GM19397 (cell line): Measurements from ENCODE around the gene USP32.
A peak's percentile ranks its signal among the peaks of the same experiment; 100 is the strongest.
"Not testable (repeated sequence)": the region's sequence is repeated elsewhere in the genome, so short reads cannot be mapped to it uniquely, and the experiment has no call there.

Source experiments
- ATAC-seq: cut with Tn5 transposase; IDR thresholded peaks from one replicate; pipeline ENCODE4 v1.9.1; 2021; ENCODE audit warnings: mild to moderate bottlenecking, moderate library complexity; ENCODE audit not compliant: unreplicated experiment

The USP32 gene

DNA sequence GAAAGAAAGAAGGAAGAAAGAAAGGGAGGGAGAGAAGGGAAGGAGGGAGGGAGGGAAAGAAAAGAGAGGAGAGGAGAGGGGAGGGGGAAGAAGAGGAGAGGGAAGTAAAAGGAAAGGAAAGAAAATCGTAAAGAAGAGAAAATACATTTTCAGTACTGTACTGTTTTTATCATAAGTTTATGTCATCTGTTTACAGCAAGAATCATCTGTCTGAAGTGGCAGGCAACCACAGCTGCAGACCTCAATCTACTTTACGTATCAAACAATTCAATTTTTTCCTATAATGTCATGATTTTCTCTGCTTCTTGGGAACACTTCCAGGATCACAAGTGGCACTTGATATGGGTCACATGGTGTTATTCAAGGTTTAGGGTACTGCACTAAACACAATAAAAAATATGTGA, 58.3 kb downstream of the USP32 start:
- ATAC-seq: no peak

DNA sequence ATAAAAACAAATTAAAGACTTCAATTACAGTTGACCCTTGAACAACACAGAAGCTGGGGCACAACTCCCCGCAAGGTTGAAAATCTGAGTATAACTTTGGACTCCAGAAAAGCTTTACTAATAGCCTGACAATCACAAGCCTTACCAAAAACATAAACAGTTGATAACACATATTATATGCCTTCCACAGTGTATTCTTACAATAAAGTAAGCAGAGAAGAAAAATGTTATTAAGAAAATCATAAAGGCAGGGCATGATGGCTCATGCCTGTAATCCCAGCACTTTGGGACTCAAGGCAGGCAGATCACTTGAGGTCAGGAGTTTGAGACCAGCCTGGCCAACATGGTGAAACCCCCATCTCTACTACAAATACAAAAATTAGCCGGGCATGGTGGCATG, 58.9 kb downstream of the USP32 start:
- ATAC-seq: not testable (repeated sequence)

DNA sequence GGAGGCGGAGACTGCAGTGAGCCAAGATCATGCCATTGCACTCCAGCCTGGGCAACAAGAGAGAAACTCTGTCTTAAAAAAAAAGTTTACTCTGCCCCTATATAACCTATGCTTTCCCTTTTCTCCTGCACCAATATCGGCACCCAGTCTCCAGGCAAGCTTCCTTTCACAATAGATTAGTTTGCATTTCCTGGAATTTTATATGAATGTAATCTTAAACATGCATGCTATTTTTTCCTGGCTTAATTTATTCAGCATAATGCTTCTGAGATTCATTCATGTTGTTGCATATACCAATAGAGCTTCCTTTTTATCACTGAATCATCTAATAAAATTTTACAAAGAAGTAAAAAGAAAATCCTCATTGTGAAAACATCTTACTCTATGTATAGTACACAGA, 59.4 kb downstream of the USP32 start:
- ATAC-seq: no peak

DNA sequence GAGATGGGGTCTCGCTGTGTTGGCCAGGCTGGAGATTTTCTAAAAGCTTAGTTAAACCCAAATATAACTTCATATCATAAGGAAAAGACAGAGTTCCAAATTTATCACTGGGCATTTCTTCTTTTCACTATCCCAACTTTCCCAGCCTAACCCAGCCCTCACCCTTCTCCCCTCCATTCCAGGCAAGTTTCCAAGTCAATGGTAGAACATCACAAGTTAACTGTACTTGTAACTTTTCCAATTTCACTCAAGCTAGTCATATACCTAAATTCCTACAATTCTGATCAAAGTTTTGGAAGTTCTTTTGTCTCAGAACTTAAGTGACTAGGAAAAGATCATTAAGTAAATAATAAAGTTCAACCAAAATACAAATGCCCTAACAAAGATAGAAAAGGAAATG, 61.2 kb downstream of the USP32 start:
- ATAC-seq: no peak

DNA sequence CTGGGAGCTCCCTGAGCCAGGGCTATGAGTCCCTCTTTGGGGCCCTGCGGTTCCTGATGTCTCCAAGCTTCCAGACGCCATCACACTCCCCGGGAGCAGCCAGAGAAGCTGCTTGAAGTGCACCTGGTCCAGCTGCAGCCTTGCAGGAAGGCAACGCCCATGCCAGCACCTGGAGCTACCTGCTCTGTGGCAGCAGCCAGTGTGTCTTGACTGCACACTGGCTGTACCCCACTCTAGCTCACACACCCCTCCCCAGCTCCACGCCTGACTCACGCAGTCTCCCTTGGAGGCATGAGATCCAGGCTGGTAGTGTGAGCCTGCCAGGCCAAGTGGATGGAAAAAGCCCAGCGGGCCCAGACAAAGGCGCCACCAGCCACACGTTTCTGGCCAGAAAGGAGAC, 63.3 kb downstream of the USP32 start:
- no peak for ATAC-seq

DNA sequence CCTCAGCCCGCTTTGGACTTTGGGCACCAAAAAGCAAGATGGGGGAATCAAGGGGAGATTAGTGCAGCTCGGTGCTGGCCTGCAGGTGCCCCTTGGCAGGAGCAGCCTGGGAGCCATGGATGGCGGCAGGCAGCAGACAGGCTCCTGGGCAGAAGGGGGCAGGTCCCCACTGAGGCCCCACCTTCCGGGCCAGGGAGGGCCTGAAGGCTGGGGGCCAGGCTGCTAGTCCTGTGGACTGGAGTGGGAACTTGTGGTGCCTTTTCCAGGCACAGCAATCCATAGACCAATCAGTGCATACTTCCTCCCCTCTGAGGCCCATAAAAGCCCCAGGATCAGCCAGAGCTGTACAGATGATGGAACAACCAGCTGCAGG, 64.0 kb downstream of the USP32 start:
- no peak for ATAC-seq

DNA sequence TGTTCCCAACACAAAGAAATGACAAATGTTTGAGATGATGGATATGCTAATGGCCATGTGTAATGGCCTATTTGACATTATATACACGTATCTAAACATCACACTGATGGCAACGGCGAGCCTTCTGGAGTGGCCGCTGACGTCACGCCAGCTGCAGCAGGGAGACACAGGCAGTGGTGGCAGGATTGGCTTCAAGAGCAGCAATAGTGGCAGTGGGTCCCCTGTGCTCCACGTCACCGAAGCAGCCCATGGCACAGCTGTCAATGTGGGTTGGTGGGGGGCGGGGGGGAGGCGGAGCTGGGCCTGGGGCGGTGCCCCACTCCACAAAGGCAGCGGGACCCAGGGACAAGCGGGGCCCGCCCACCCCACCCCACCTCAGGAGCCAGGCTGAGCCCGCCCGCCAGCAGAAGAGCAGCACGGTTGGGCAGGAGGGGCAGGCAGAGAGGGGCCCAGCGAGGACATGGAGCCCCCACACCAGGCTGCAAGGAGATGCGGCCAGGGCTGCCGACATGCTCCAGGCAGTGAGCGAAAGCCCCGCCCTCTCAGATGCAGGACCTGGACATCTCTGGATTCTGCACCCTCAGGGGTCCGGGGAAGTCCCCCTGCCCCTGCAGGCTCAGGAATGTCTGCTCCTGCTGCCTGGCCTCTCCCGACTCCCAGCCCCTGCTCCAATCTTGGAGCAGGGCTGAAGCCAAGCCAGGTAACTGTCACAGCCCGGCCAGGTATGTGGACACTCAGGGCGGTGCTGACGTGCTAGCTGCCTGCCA, 64.6 kb downstream of the USP32 start:
- ATAC-seq: no peak

DNA sequence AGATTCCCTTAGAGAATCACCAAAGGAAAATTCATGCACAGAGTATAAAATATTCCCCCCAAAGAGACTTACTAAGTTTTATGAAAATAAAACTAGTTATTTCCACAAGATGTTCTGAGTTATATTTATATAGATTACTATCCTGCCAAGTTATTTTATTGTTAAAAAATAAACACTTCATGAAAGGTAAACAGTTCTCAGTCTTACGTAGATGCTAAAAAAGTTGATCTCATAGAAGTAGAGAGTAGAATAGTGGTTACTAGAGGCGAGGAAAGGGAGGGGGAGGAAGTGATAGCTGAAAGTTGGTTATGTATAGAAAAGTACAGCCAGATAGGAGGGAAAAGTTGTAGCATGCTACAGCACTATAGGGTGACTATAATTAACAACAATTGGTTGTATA, 65.2 kb downstream of the USP32 start:
- no peak for ATAC-seq

DNA sequence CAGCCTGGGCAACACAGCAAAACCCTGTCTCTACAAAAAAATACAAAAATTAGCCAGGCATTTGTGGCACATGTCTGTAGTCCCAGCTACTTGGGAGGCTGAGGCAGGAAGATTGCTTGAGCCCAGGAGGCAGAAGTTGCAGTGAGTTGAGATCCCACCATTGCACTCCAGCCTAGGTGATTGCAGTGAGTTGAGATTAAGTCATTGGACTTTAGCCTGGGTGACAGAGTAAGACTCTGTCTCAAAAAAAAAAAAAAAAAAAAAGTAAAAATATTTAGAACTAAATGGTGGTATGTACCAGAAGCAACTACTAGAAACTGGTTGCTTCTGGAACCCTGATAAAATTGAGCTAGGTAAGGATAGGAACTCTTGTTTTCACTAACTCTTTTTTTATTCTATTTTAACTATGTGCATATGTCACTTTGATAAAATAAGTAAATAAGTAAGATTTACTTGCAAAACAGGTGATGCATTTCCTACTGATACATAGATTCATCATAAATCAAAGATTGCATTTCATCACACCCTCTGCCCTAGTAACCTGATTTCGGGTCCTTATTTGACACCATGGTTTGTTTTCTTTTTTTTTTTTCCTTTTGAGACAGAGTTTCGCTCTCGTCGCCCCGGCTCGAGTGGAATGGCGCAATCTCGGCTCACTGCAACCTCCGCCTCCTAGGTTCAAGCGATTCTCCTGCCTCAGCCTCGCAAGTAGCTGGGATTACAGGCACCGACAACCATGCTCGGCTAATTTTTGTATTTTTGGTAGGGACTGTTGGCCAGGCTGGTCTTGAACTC, 66.0 kb downstream of the USP32 start:
- ATAC-seq: no peak

DNA sequence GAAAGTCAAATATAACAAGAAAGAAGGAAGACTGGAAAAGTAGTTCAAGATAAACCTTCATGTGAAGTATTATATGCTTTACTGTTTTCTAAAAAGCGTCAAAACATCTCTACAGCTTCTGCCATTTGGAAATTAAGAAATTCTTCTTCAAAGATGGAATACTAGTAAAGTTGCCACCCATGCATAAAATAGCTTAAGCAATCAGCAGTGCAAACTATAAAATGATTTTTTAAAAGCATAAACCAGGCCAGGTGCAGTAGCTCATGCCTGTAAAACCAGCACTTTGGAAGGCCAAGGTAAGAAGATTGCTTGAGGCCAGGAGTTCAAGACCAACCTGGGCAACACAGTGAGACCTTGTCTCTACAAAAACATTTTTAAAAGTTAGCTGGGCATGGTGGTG, 68.2 kb downstream of the USP32 start:
- no peak for ATAC-seq

DNA sequence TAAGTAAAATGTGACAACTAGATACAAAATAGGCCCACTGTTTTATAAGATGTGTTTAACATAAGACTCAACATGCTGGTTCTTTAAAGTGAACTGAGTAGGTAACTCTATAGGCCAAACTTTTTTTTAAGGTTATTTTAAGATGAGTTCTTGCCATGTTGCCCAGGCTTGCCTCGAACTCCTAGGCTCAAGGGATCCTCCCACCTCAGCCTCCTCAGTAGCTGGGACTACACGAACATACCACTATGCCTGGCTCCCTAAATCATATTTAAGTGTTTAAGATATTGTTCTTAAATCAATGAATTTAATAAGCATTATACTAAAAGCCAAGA, 69.9 kb downstream of the USP32 start:
- no peak for ATAC-seq

DNA sequence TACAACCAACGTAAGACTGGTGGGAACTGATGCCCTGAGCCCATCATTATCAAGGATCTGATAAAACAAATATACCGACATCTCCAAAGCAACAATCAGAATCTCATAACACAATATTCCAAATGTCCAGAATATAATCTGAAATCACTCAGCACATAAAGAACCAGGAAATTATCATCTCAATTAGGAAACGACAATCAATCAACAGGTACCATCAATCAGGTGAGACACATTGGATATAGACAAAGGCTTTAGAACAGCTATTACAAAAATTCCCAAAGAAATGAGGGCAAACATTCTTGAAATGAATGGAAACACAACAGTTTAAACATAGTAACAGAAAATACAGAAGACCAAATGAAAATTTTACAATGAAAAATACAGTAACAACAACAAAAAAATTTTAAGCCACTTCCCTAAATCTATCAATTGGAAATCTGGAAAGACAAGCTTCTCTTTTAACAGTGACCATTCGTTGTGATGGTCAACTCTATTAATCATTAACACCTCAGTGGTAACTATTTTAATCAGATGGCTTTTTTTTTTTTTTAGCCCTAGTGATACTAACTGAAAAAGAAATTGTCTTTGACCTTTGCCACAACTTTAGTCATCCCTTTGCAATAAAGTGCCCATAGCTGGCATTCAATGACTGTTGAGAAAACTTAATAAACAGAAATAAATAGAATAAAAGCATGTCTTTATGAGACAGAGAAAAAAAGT, 70.4 kb downstream of the USP32 start:
- ATAC-seq: no peak

DNA sequence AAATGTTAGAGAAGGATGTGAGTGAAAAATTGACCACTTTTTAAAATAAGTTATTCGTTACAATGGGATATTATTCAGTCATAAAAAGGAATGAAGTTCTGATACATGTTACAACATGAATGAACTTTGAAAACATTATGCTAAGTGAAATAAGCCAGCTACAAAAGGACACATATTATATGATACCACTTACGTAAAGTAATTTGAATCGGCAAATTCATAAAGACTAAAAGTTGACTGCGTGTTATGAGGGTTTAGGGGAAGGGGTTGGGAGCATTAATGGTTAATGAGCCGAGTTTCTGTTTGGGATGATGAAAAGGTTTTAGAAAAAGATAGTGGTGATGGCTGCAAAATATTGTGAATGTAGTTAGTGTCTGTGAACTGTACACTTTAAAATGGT, 73.1 kb downstream of the USP32 start:
- ATAC-seq: no peak

DNA sequence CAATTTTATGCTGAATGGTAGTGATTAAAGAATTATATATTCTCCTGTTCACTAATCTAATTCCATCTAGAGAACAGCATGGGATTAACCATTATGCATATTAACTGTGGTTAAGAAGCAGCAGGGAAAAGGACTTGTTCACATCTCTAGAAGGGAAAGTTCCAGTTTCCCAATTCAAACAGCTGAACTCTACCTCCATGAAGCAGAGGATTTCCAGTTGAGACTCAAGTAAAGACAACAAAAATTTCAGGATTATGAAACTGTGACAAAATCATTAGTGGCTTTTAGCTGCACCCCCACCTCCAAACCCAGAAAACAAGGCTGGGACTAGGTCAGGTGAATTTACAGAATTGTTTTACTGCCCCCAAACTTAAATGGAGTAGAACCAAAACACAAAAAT, 73.6 kb downstream of the USP32 start:
- ATAC-seq: no peak

DNA sequence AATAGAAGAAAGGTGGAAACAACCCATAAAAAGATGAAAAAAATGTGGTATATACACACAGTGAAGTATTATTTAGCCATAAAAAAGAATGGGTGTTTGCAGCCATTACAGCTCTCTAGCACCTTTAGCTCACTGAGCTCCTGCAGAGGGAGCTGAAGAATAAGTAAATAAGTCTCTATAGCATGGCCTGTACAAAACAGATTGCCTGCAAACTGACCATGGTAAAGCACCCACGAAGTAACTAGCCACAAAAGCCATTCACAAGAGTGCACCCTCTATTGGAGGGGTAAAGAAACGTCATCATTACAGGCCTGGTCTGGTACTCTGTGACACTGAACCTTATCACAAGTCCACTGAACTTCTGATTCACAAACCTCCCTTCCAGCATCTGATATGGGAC, 76.3 kb downstream of the USP32 start:
- ATAC-seq: no peak

DNA sequence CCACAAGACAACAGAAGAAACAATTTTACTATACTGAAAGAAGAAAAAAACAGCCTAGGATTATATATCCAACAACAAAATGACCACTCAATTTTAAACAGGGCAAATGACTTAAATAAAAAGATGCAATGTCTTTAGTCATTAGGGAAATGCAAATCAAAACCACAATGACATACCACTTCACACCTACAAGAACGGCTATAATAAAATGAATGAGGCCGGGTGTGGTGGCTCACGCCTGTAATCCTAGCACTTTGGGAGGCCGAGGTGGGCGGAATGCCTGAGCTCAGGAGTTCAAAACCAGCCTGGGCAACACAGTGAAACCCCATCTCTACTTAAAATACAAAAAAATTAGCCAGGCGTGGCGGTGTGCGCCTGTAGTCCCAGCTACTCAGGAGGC, 77.0 kb downstream of the USP32 start:
- ATAC-seq: not testable (repeated sequence)

DNA sequence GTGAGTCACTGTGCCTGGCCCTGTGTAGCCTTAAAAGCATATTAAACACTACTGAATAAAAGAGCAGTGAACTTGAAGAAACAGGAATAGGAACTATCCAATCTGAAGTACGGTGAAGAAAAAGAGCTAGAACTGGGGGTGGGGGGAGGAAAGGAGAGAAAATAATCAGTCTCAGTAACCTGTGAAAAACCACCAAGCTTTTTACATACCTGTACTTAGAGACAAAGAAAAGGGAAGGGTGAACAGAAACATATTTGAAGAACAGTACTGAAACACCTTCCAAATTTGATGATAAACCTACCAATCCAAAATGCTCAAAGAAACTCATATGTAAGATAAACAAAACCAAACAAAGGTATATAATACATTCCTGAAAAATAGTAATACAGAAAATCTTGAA, 77.5 kb downstream of the USP32 start:
- no peak for ATAC-seq

DNA sequence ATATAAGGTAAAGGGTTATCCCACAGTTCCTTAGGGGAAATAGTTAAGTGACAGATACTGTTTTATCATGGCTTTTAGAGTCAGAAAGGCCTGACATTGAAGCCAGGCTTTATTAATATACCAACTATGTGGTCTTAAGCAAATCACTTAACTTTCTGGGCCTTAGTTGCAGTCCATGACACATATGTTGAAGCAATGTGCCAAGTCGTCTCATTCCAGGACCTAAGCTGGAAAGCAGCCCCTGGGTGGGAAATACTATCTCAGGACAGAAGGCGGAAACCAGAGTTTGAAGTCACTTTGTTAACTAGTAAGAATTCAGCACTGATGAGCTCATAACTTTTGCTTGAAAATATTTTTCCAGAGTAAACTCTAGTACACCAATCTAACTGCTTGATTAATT, 80.0 kb downstream of the USP32 start:
- no peak for ATAC-seq

DNA sequence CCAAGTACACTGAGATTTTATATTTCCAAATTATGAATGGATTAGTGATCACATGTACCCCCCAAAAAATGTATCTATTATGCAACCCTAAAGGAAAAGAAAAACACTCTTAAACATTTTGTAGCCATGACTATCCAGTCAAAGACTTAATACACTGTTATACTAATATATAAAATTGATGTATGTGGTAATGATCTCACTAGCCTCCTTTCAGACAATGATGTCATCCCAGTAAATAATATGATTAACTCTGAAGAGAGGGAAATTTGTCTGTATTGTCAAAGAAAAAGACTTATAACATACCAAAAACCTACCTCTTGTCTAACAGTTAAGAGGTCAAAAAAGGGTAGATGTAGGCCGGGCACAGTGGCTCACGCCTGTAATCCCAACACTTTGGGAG, 80.7 kb downstream of the USP32 start:
- ATAC-seq: no peak

DNA sequence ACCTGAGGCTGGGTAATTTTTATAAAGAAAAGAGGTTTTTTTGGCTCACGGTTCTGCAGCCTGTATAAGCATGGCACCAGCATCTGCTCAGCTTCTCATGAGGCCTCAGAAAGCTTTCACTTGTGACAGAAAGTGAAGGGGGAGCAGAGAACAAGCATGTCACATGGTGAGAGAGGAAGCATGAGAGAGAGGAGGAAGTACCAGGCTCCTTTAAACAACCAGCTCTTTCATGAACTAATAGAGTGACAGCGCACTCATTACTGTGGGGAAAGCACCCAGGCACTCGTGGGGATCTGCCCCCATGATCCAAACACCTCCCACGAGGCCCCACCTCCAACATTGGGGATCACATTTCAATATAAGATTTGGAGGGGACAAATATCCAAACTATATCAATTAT, 86.8 kb downstream of the USP32 start:
- ATAC-seq: peak; percentile 48

DNA sequence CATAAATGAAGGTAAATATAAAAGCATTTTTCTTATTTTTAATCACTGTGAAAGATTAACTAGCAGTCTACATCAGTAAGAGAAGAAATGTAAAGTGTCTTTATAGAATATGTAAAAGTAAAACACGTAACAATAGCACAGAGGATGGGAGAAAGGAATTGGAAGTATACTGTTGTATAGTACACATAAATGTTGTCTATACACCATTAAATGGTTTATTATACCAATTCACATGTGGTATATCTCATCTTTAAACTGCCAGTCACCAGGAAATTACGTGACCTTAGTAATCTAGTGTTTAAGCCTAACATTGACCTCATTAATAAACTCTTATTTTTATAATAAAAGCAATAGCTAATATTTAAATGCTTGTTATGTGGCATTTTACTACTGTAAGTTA, 87.4 kb downstream of the USP32 start:
- ATAC-seq: no peak
